Measurements from ENCODE around the gene PACRG. TPM values are rescaled to one million over a fixed set of nuclear protein-coding genes. Genes with fewer than 3 reads are reported as not detected.

PACRG gene
- total RNA-seq, 1 experiment from 2014 or later = 0.44 TPM

- no peak for TF ChIP-seq AR (CRISPR knock-in tag; IDR thresholded peaks at IDR 0.05)
- no peak for TF ChIP-seq ZNF423 (CRISPR knock-in tag; IDR thresholded peaks at IDR 0.05)
- TF ChIP-seq ERG (CRISPR knock-in tag; IDR thresholded peaks at IDR 0.05) = no peak
- no peak for TF ChIP-seq FOXK1 (CRISPR knock-in tag; IDR thresholded peaks at IDR 0.05)
- TF ChIP-seq ZNF232 (CRISPR knock-in tag; IDR thresholded peaks at IDR 0.05) = no peak
- no peak for TF ChIP-seq FOXP1 (CRISPR knock-in tag; IDR thresholded peaks at IDR 0.05; ENCODE audit: borderline replicate concordance)
- TF ChIP-seq ATF6 (CRISPR knock-in tag; IDR thresholded peaks at IDR 0.05) = no peak
- no peak for TF ChIP-seq TP53 (CRISPR knock-in tag; IDR thresholded peaks at IDR 0.05)
- no peak for TF ChIP-seq TEAD1 (CRISPR knock-in tag; IDR thresholded peaks at IDR 0.05)
- no peak for TF ChIP-seq ATF3 (CRISPR knock-in tag; conservative IDR thresholded peaks at IDR 0.05)
- no peak for TF ChIP-seq ZNF416 (CRISPR knock-in tag; IDR thresholded peaks at IDR 0.05)
- TF ChIP-seq ATF2 (CRISPR knock-in tag; IDR thresholded peaks at IDR 0.05; ENCODE audit: borderline replicate concordance, low read depth) = no peak
- TF ChIP-seq, protein P1, sequence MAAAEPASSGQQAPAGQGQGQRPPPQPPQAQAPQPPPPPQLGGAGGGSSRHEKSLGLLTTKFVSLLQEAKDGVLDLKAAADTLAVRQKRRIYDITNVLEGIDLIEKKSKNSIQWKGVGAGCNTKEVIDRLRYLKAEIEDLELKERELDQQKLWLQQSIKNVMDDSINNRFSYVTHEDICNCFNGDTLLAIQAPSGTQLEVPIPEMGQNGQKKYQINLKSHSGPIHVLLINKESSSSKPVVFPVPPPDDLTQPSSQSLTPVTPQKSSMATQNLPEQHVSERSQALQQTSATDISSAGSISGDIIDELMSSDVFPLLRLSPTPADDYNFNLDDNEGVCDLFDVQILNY (CRISPR knock-in tag; IDR thresholded peaks at IDR 0.05) = no peak
- TF ChIP-seq SMAD3 (CRISPR knock-in tag; IDR thresholded peaks at IDR 0.05; ENCODE audit: borderline replicate concordance) = no peak
Measured at GRCh38 chr6:163133691-163134090, 405.9 kb downstream of the PACRG start (continued).

DNA sequence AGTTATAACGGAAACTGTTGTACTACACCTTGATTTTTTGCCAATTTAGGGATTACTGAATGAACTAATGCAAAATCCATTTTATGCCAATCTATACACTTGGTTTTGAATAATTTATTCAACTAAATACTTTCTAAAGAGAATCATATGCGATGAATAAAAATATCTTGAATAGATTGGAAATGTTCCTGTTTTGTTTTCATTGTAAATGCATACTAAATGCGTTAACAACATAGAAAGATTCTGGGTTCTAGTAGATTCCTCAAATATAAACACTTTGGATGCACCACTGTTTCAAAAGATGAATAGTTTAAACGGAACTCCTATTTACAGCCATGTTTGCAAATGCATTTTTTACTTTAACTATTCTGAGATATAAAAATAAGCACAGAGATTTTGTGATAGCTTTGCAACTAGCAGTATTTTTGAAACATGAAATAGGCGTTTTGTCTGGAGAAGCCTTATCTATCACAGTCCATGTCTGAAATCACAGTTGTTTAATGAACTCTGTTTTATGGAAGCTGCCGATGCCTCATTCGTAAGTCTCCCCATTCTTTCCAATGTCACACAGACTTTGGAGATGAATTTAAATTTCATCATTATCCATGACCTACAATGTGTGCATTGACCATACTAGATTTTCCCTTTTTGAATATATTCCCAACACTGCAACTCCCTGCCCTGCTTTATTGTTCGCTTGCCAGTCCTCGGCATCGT is 409.1 kb downstream of the PACRG start:
- peaks cover 22% of the 10 kb centered on the region for H3K9me3 Mint-ChIP-seq
- ChIA-PET POLR2A (no interaction called here), CTCF (interaction anchor here (2.0 kb wide), 1 partner anchor 16 kb away, joined by 6 read pairs; no protein-coding TSS in a partner anchor)
- no peak overlapping the region for H3K4me3 Mint-ChIP-seq
- no peak overlapping the region for H3K27ac Mint-ChIP-seq
- H3K4me1 Mint-ChIP-seq = no peaks in the 10 kb centered on the region
- no peaks in the 10 kb centered on the region; the same call in 1 of the 2 replicates for H3K36me3 Mint-ChIP-seq
- no peak for ATAC-seq
- no peak for DNase-seq (ENCODE audit: low spot score)
- H3K27me3 Mint-ChIP-seq (ENCODE audit: low read depth) = no peaks in the 10 kb centered on the region
- TF ChIP-seq KAT7 (CRISPR knock-in tag; IDR thresholded peaks at IDR 0.05; ENCODE audit: borderline replicate concordance) = no peak
- no peak for TF ChIP-seq ZNF425 (CRISPR knock-in tag; conservative IDR thresholded peaks at IDR 0.05)
- TF ChIP-seq ZNF121 (CRISPR knock-in tag; IDR thresholded peaks at IDR 0.05) = no peak
- no peak for TF ChIP-seq RELA (CRISPR knock-in tag; IDR thresholded peaks at IDR 0.05; ENCODE audit: borderline replicate concordance)
- no peak for TF ChIP-seq GTF2I (CRISPR knock-in tag; conservative IDR thresholded peaks at IDR 0.05)
- no peak for TF ChIP-seq ZBTB21 (CRISPR knock-in tag; IDR thresholded peaks at IDR 0.05; ENCODE audit: borderline replicate concordance)
- TF ChIP-seq TCF7 (CRISPR knock-in tag; IDR thresholded peaks at IDR 0.05; ENCODE audit: low read depth) = no peak
- TF ChIP-seq NFYB (CRISPR knock-in tag; conservative IDR thresholded peaks at IDR 0.05; ENCODE audit: low read depth) = no peak
- TF ChIP-seq, protein P2, sequence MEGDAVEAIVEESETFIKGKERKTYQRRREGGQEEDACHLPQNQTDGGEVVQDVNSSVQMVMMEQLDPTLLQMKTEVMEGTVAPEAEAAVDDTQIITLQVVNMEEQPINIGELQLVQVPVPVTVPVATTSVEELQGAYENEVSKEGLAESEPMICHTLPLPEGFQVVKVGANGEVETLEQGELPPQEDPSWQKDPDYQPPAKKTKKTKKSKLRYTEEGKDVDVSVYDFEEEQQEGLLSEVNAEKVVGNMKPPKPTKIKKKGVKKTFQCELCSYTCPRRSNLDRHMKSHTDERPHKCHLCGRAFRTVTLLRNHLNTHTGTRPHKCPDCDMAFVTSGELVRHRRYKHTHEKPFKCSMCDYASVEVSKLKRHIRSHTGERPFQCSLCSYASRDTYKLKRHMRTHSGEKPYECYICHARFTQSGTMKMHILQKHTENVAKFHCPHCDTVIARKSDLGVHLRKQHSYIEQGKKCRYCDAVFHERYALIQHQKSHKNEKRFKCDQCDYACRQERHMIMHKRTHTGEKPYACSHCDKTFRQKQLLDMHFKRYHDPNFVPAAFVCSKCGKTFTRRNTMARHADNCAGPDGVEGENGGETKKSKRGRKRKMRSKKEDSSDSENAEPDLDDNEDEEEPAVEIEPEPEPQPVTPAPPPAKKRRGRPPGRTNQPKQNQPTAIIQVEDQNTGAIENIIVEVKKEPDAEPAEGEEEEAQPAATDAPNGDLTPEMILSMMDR (IDR thresholded peaks at IDR 0.05) = no peak
